ENCODE results near the gene COL5A3.

COL5A3 gene

GRCh38 chr19:9972103-9972502, 38.2 kb downstream of the COL5A3 start:
- ATAC-seq (ENCODE audit: insufficient read depth, low read depth) = no peak
- H3K9ac ChIP-seq (ENCODE audit: low read depth, low read length) = no peak overlapping the region
- no peaks in the 10 kb centered on the region for H3K9me3 ChIP-seq (ENCODE audit: insufficient read depth, low read length, severe bottlenecking)
- no peak overlapping the region for H3K4me3 ChIP-seq (ENCODE audit: low read depth in 1 of 2, low read length in 2 of 2)
- no peak overlapping the region for H3K4me2 ChIP-seq (ENCODE audit: insufficient read depth, low read length)
- no peaks in the 10 kb centered on the region for H3K79me2 ChIP-seq (ENCODE audit: insufficient read depth, low read length)
- TF ChIP-seq EZH2 (IDR thresholded peaks at IDR 0.05; ENCODE audit: borderline replicate concordance, low read depth, low read length, severe bottlenecking) = no peak
- no peak for TF ChIP-seq CTCF (IDR thresholded peaks at IDR 0.05; ENCODE audit: borderline replicate concordance, extremely low read depth, low read length, poor library complexity, severe bottlenecking)
- no peak overlapping the region for H2AFZ ChIP-seq (ENCODE audit: low read depth, low read length)
- H4K20me1 ChIP-seq (ENCODE audit: insufficient read depth, low read length) = no peaks in the 10 kb centered on the region
- H3K36me3 ChIP-seq (ENCODE audit: insufficient read depth, low read length) = no peaks in the 10 kb centered on the region
- no peaks in the 10 kb centered on the region for H3K27me3 ChIP-seq (ENCODE audit: insufficient read depth, low read length, poor library complexity)
- no peak for DNase-seq
- no peak overlapping the region for H3K27ac ChIP-seq (ENCODE audit: low read length)
- H3K4me1 ChIP-seq (ENCODE audit: insufficient read depth, low read length) = no peaks in the 10 kb centered on the region

DNA sequence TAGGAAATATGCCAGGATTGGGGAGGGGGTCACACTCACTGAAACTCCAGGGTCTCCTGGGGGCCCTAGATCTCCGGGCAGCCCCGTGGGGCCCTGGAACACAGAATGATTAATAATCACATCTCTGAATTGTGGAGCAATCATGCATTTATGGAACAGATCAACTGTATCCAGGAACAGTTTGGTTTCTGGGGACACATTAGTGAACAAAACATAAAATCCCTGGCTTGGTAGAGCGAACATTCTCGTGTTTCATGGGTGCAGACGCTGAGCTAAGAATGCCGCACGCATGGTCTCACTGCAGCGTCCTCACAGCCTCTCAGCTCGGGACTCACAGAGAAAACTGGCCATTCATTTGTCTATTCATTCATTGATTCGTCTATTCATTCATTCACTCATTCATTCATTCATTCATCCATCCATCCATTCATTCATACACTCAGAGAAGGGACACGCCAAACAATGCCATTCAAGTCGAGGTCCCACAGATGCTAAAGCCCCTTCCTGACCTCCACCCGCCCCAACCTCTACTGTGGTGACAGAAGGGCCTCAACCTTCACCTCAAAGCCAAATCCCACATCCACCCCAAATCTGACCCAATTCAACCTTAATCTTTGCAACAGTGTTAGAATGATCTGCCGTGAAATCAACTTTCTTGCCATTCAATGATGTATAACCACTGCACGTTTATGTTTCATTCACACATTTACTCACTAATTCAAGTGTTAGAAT, 39.0 kb downstream of the COL5A3 start:
- Histone ChIP-seq H2AFZ (ENCODE audit: low read depth, low read length) (no peak overlapping the region), H4K20me1 (ENCODE audit: insufficient read depth, low read length) (no peaks in the 10 kb centered on the region), H3K27me3 (ENCODE audit: insufficient read depth, low read length, poor library complexity) (no peaks in the 10 kb centered on the region), H3K4me2 (ENCODE audit: insufficient read depth, low read length) (no peak overlapping the region), H3K4me3 (ENCODE audit: low read depth in 1 of 2, low read length in 2 of 2) (no peak overlapping the region), H3K36me3 (ENCODE audit: insufficient read depth, low read length) (no peaks in the 10 kb centered on the region), H3K79me2 (ENCODE audit: insufficient read depth, low read length) (no peaks in the 10 kb centered on the region), H3K9ac (ENCODE audit: low read depth, low read length) (no peak overlapping the region), H3K27ac (ENCODE audit: low read length) (no peak overlapping the region), H3K9me3 (ENCODE audit: insufficient read depth, low read length, severe bottlenecking) (no peaks in the 10 kb centered on the region), H3K4me1 (ENCODE audit: insufficient read depth, low read length) (no peaks in the 10 kb centered on the region)
- TF ChIP-seq CTCF (IDR thresholded peaks at IDR 0.05; ENCODE audit: borderline replicate concordance, extremely low read depth, low read length, poor library complexity, severe bottlenecking) = no peak
- TF ChIP-seq EZH2 (IDR thresholded peaks at IDR 0.05; ENCODE audit: borderline replicate concordance, low read depth, low read length, severe bottlenecking) = no peak
- no peak for DNase-seq
- no peak for ATAC-seq (ENCODE audit: insufficient read depth, low read depth)

DNA sequence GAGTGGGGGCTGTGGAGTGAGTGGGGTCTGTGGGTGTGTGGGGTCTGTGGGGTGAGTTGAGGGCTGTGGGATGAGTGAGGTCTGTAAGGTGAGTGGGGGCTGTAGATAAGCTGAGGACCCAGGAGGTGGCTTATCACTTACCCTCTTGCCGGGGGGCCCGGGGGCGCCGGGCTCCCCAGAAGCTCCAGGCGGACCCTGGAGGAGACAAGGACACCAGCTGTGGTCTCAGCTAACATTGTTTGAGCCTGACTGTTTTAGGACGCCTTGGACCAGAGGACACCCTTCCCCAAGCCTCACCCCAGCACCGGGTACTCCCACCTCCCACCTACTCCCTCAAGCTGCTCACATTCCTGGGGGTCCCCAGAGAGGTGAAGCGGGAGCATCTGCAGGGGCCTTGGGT, 39.8 kb downstream of the COL5A3 start:
- DNase-seq (no peak), ATAC-seq (ENCODE audit: insufficient read depth, low read depth) (no peak)
- Histone ChIP-seq H3K79me2 (ENCODE audit: insufficient read depth, low read length) (no peaks in the 10 kb centered on the region), H3K27me3 (ENCODE audit: insufficient read depth, low read length, poor library complexity) (no peaks in the 10 kb centered on the region), H4K20me1 (ENCODE audit: insufficient read depth, low read length) (no peaks in the 10 kb centered on the region), H3K4me3 (ENCODE audit: low read depth in 1 of 2, low read length in 2 of 2) (no peak overlapping the region), H3K9me3 (ENCODE audit: insufficient read depth, low read length, severe bottlenecking) (no peaks in the 10 kb centered on the region), H3K4me2 (ENCODE audit: insufficient read depth, low read length) (no peak overlapping the region), H3K9ac (ENCODE audit: low read depth, low read length) (no peak overlapping the region), H2AFZ (ENCODE audit: low read depth, low read length) (no peak overlapping the region), H3K27ac (ENCODE audit: low read length) (no peak overlapping the region), H3K4me1 (ENCODE audit: insufficient read depth, low read length) (no peaks in the 10 kb centered on the region), H3K36me3 (ENCODE audit: insufficient read depth, low read length) (no peaks in the 10 kb centered on the region)
- no peak for TF ChIP-seq EZH2 (IDR thresholded peaks at IDR 0.05; ENCODE audit: borderline replicate concordance, low read depth, low read length, severe bottlenecking)

- H3K4me3 ChIP-seq (ENCODE audit: low read depth in 1 of 2, low read length in 2 of 2) = no peak overlapping the region
- no peak overlapping the region for H3K27ac ChIP-seq (ENCODE audit: low read length)
- H3K4me2 ChIP-seq (ENCODE audit: insufficient read depth, low read length) = no peak overlapping the region
- TF ChIP-seq CTCF (IDR thresholded peaks at IDR 0.05; ENCODE audit: borderline replicate concordance, extremely low read depth, low read length, poor library complexity, severe bottlenecking) (no peak), EZH2 (IDR thresholded peaks at IDR 0.05; ENCODE audit: borderline replicate concordance, low read depth, low read length, severe bottlenecking) (no peak)
- H3K36me3 ChIP-seq (ENCODE audit: insufficient read depth, low read length) = no peaks in the 10 kb centered on the region
- DNase-seq (no peak), ATAC-seq (ENCODE audit: insufficient read depth, low read depth) (no peak)
- no peak overlapping the region for H2AFZ ChIP-seq (ENCODE audit: low read depth, low read length)
- no peaks in the 10 kb centered on the region for H3K79me2 ChIP-seq (ENCODE audit: insufficient read depth, low read length)
- no peak overlapping the region for H3K9ac ChIP-seq (ENCODE audit: low read depth, low read length)
- no peaks in the 10 kb centered on the region for H3K9me3 ChIP-seq (ENCODE audit: insufficient read depth, low read length, severe bottlenecking)
- H3K27me3 ChIP-seq (ENCODE audit: insufficient read depth, low read length, poor library complexity) = no peaks in the 10 kb centered on the region
- no peaks in the 10 kb centered on the region for H3K4me1 ChIP-seq (ENCODE audit: insufficient read depth, low read length)
- no peaks in the 10 kb centered on the region for H4K20me1 ChIP-seq (ENCODE audit: insufficient read depth, low read length)
Observed at GRCh38 chr19:9969688-9969975, 40.7 kb downstream of the COL5A3 start.

Measured in DND-41 (cell line).